ENCODE data around the gene MX2. TPM values are rescaled to one million over a fixed set of nuclear protein-coding genes. Genes with fewer than 3 reads are reported as not detected.
"Not testable (repeated sequence)": the region's sequence is repeated elsewhere in the genome, so short reads cannot be mapped to it uniquely, and the experiment has no call there.

Gene MX2
- polyA plus RNA-seq, 3 donors, result 2.4 to 13.8 (median 12.6) TPM

- WGBS, 3 donors, result 87 to 95% (median 93%) methylated on average over 11 of the region's 11 CpGs
- no peak overlapping the region for H3K27ac ChIP-seq (ENCODE audit: low read depth, low read length)
Observed at GRCh38 chr21:41402231-41402630, 40.4 kb downstream of the MX2 start.

DNA sequence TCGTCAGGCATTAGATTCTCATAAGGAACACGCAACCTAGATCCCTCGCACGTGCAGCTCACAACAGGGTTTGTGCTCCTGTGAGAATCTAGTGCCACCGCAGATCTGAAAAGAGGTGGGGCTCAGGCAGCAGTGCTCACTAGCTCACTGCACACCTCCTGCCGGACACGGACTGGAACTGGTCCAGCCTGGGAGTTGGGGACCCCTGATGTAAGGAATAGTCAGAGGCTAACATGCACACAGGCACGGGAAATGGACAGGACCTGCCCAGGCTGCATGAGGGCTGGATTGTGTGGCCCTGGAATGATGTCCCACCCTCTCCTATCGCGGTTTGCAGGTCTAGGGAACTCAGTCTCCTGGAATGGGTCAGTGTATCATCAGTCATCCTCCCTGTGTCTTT is 41.0 kb downstream of the MX2 start:
- H3K27ac ChIP-seq (ENCODE audit: low read depth, low read length), result no peak overlapping the region
- 94% methylated on average over 10 of the region's 10 CpGs for WGBS, 3 donors

DNA sequence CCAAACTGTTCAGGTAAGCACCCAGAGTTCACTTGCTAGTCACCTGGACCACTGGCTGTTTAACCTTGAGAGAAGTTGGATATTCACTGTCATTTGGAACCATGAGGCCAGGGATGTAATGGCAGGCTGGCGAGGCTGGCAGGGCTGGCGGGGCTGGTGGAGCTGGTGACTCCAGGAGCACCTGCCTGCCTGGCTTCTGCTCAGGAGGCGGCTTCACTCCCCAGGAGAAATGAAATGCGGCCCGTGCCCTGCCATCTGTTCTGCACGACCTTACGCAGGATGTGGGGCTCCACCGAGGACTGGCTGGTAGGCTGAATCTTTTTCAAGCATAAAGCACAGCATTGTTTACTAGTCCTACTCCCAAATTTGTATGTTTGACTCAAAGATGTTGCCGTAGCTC is 41.5 kb downstream of the MX2 start:
- H3K27ac ChIP-seq (ENCODE audit: low read depth, low read length), result no peak overlapping the region
- 90 to 94% (median 94%) methylated on average over 9 of the region's 9 CpGs for WGBS, 3 donors

DNA sequence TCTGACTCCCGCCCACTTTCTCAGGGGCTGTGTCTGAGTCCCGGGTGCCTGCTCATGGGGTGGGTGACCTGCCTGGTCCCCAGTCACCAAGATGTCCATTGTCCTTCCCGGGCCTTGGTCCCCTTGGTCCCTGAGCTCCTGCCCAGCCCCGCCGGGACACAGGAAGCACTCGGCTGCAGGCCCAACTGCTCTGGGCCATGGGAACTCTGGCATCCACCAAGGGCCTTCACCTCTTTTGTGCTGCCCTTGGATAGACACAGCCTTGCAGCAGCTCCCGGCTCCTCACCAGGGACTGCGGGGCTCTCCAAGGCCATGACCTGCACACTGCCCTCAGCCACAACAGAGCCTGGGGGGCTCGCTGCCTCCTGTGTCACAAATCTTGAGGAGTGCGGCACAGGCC is 42.1 kb downstream of the MX2 start:
- no peak overlapping the region for H3K27ac ChIP-seq (ENCODE audit: low read depth, low read length)
- 92 to 95% (median 94%) methylated on average over 10 of the region's 10 CpGs for WGBS, 3 donors

GRCh38 chr21:41405321-41405720 is 43.5 kb downstream of the MX2 start:
- WGBS, 3 donors, result 95 to 98% (median 96%) methylated on average over 4 of the region's 4 CpGs

DNA sequence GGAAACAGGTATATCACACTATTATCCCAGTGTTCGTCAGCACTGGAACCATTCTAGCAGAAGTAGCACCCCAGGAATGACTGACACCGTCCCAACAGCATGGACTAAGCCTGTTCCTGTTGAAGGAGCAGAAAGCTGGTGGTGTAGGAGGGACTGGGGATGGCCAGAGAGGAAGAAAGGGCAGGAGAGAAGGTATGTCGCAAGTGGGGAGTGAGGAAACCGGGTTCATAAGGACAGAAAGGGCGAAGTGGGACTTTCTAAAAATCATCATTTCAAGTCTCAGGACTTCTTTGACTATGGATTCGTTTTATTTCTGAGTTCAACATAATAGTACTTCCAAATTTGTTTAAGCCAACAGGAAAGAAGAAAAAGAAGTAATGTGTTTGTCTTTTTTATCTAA is 44.5 kb downstream of the MX2 start:
- H3K27ac ChIP-seq (ENCODE audit: low read depth, low read length), result no peak overlapping the region
- WGBS, 3 donors, result 57 to 85% (median 65%) methylated on average over 6 of the region's 6 CpGs

More at GRCh38 chr21:41405321-41405720, 43.5 kb downstream of the MX2 start:
- no peak overlapping the region for H3K27ac ChIP-seq (ENCODE audit: low read depth, low read length)

DNA sequence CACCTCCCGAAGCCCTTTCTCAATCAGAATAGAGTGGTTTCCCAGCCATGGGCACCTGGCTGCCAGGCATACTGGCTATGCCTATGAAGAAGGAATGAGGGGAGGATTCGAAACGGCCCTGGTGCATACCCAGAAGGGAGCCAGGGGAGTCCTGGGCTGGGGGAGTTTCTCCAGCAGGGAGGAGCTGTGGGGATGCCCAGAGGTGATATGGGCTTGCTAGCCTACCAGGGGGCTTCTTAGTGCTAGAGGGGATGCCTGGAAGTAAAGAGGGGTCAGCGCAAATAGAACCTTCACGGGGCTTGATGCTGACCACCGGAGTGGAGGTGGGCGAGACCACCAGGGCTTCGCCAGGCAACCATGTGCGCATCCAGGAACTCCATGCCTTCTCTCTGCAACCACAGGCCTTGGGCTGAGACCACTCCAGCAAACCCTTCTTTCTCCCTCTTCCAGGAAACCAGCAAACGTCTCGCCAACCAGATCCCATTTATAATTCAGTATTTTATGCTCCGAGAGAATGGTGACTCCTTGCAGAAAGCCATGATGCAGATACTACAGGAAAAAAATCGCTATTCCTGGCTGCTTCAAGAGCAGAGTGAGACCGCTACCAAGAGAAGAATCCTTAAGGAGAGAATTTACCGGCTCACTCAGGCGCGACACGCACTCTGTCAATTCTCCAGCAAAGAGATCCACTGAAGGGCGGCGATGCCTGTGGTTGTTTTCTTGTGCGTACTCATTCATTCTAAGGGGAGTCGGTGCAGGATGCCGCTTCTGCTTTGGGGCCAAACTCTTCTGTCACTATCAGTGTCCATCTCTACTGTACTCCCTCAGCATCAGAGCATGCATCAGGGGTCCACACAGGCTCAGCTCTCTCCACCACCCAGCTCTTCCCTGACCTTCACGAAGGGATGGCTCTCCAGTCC is 46.0 kb downstream of the MX2 start:
- 93 to 96% (median 93%) methylated on average over 24 of the region's 24 CpGs for WGBS, 3 donors

GRCh38 chr21:41410361-41410760 is 48.5 kb downstream of the MX2 start:
- no peak overlapping the region for H3K27ac ChIP-seq (ENCODE audit: low read depth, low read length)
- 68 to 85% (median 71%) methylated on average over 1 of the region's 1 CpG for WGBS, 3 donors

More for the DNA sequence above, 46.0 kb downstream of the MX2 start:
- H3K27ac ChIP-seq (ENCODE audit: low read depth, low read length), result no peak overlapping the region

- WGBS, 3 donors, result 63 to 75% (median 64%) methylated on average over 5 of the region's 5 CpGs
- no peak overlapping the region for H3K27ac ChIP-seq (ENCODE audit: low read depth, low read length)
Observed at GRCh38 chr21:41410767-41411448, 49.1 kb downstream of the MX2 start.

DNA sequence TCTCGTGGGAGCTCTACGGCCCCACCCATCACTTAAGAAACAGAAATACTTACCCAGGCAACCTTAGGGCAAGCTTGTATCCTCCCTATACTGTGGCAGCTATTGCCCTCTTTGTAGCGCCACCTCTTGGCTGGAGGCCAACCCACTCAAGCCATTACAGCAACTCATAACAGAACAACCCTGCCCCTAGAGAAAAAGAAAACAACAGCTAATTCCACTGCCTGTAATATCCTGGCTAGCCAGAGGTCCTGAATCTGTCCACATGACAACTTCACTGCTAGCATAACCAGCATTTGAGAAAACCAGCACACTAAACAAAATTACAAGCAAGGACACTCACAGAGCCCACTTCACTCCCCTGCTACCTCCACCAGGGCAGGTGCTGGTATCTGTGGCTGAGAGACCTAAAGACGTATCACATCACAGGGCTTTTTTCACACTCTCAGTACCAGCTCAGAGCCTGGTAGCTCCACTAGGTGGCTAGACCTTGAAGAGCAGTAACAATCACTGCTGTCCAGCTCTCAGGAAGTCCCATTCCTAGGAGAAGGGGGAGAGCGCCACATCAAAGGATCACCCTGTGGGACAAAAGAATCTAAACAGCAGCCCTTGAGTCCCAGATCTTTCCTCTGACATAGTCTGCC is 49.7 kb downstream of the MX2 start:
- no peak overlapping the region for H3K27ac ChIP-seq (ENCODE audit: low read depth, low read length)
- WGBS, 3 donors, result 63 to 76% (median 67%) methylated on average over 5 of the region's 5 CpGs

GRCh38 chr21:41417505-41417904 is 55.7 kb downstream of the MX2 start:
- H3K27ac ChIP-seq (ENCODE audit: low read depth, low read length), result not testable (repeated sequence)
- 86 to 92% (median 92%) methylated on average over 2 of the region's 2 CpGs for WGBS, 3 donors

GRCh38 chr21:41418393-41418792 is 56.6 kb downstream of the MX2 start:
- no peak overlapping the region for H3K27ac ChIP-seq (ENCODE audit: low read depth, low read length)

GRCh38 chr21:41418956-41419680 is 57.3 kb downstream of the MX2 start:
- H3K27ac ChIP-seq (ENCODE audit: low read depth, low read length), result peak overlapping the region; percentile 5
- 92 to 94% (median 92%) methylated on average over 11 of the region's 11 CpGs for WGBS, 3 donors

More at GRCh38 chr21:41418393-41418792, 56.6 kb downstream of the MX2 start:
- 94 to 96% (median 95%) methylated on average over 6 of the region's 6 CpGs for WGBS, 3 donors

DNA sequence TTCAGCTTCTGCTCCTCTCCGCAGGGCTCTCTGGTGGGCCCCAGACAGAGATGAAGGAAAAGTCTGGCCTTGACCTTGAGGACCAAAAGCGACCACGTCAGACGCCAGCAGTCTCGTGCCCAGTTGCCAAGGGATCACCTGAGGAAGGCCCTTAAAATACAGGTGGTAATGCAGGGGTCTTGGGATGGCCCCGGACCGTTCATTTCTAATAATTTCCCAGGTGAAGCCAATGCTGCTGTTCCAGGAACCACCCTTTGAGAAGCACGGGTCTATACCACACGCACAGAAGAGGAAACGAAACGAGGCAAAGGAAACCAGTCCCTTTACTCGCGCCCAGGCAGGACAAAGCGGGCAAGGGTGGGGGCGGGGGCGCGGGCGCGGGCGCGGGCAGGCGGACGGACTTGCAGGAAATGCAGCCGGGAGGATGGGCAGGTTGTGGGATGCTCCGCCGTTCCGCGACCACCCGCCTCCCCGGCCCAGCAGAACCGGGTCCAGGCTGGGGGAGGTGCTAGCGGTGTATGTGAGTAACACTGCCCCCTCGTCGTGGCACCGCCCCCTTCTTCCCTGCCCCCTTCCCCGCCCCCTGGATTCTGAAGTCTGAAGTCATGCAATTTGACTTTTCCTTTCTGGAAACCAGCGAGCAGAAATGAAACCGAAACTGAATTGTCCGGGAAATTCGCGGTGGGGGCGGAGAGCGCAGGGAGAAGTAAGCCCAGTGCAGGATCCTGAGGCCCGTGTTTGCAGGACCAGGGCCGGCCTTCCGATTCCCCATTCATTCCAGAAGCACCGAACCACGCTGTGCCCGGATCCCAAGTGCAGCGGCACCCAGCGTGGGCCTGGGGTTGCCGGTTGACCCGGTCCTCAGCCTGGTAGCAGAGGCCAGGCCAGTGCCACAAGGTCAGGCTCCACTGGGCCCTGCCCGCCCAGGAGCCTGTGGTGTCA is 58.4 kb downstream of the MX2 start:
- 3 to 5% (median 5%) methylated on average over 54 of the region's 54 CpGs for WGBS, 3 donors
- H3K27ac ChIP-seq (ENCODE audit: low read depth, low read length), result peak overlapping the region; percentile 72

GRCh38 chr21:41420998-41421397 is 59.2 kb downstream of the MX2 start:
- WGBS, 3 donors, result 14 to 29% (median 26%) methylated on average over 6 of the region's 8 CpGs
- not testable (repeated sequence) for H3K27ac ChIP-seq (ENCODE audit: low read depth, low read length)

- 95 to 98% (median 97%) methylated on average over 19 of the region's 19 CpGs for WGBS, 3 donors
- no peak overlapping the region for H3K27ac ChIP-seq (ENCODE audit: low read depth, low read length)
Observed at GRCh38 chr21:41422546-41423304, 60.9 kb downstream of the MX2 start.

DNA sequence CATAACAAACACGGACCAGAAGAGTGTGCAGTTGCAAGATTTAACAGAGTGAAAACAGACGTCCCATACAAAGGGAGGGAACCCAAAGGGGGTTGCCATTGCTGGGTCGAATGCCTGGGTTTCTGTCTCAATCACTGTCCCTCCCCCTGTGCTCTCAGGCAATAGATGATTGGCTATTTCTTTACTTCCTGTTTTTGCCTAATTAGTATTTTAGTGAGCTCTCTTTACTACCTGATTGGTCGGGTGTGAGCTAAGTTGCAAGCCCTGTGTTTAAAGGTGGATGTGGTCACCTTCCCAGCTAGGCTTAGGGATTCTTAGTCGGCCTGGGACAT is 61.4 kb downstream of the MX2 start:
- 78 to 92% (median 81%) methylated on average over 5 of the region's 5 CpGs for WGBS, 3 donors

More for the DNA sequence above, 61.4 kb downstream of the MX2 start:
- not testable (repeated sequence) for H3K27ac ChIP-seq (ENCODE audit: low read depth, low read length)
